Superior temporal gyrus (tissue), 1 donor: Measurements from ENCODE around the gene ANO7.

ENCODE experiments used
- DNase-seq: peaks from one replicate; pipeline ENCODE4 v3.0.0-alpha.2; 2016; ENCODE audit errors: extremely low spot score

The ANO7 gene

DNA sequence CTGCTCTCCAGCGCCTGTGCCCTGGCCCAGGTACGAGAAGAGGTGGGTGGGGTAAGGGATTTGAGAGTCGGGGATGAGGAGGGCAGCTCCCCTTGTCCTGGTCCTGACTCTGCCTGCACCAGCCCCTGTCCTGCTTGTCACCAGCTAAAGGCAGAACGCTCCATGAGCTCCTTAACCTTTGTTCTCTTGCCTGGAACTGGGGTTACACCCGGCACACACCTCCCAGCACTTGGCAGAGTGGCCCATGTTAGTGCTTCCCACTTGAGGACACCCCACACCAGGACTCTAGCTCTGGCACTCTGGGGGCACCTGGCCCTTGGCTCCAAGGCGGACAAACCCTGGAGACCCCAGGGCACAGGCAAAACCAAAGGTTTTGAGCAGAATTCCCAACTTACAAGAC, 19.2 kb downstream of the ANO7 start:
- no peak for DNase-seq

DNA sequence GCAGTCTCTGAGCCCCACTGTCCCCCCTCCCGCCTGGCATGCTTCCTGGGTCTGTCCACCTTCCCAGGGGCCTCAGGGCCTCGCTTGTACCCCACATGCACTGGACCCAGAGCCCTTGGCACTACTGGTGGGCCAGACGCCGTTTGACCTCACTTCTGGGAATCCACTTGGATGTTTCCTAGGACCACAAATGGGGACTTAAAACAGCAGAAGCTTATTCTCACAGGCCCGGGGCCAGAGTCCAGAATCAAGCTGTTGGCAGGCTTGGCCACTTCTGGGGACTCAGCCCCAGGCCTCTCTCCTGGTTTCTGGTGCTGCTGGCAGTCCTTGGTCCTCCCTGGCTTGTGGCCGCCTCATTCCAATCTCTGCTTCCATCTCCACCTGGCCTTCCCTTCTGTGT, 19.6 kb downstream of the ANO7 start:
- DNase-seq = peak; percentile 16

DNA sequence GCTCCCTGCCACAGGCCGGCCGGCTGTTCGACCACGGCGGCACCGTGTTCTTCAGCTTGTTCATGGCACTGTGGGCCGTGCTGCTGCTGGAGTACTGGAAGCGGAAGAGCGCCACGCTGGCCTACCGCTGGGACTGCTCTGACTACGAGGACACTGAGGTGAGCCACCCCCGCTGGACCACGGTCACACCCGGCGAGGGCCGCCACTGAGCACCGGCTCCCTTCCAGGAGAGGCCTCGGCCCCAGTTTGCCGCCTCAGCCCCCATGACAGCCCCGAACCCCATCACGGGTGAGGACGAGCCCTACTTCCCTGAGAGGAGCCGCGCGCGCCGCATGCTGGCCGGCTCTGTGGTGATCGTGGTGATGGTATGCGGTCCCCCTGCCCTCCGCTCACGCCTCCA, 20.8 kb downstream of the ANO7 start:
- no peak for DNase-seq

DNA sequence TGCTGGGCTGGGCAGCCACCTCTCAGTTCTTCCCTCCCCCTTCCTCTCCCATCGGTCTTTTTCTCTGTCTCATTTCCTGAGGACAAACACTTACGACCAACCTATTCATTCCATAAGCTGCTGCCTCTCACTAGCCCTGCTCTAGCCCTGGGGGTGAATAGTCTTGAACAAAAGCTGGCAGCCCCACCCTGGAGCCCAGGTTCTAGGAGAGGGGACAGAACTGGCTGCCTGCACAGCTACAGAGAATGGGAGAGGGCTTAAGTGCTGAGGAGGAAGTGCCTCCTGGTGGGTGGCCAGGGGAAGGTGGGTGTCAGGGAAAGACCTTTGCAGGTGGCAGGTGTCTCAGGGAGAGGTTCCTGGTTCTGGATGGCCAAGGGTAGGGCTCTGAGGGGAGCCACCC, 22.8 kb downstream of the ANO7 start:
- DNase-seq = no peak

DNA sequence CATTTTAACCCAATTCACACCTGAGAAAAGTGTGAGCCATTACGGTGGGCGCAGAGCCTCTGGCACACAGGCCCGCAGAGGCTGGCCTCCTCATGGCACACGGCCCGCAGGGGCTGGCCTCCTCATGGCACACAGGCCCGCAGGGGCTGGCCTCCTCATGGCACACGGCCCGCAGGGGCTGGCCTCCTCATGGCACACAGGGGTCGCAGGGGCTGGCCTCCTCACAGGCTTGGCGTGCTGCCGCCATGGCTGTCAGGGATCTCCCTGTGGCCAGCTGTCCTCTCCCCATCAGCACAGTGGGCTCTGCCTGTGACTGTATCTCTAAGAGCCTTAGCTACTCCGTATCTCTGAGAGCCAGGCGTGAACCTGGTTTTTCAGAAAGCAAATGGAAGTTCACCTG, 24.6 kb downstream of the ANO7 start:
- DNase-seq = no peak

DNA sequence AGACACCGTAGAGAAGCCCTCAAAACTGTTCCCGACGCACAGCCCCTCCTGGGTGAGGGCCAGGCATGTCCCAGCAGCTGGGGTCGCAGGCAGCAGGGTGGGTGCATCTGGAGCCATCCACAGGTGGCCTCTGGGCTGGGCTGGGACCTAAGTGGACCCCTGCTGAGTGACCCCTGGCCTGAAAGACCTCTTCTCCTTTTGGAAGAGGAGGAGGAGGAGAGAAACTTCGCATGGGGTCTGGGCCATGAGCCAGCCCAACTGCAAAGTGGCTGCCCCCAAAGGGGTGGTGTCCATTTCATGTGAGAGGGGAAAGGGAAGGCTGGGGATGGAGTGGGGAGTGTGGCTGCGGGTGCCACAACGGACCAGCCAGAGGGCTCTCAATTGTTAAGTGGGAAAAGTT, 25.1 kb downstream of the ANO7 start:
- no peak for DNase-seq

DNA sequence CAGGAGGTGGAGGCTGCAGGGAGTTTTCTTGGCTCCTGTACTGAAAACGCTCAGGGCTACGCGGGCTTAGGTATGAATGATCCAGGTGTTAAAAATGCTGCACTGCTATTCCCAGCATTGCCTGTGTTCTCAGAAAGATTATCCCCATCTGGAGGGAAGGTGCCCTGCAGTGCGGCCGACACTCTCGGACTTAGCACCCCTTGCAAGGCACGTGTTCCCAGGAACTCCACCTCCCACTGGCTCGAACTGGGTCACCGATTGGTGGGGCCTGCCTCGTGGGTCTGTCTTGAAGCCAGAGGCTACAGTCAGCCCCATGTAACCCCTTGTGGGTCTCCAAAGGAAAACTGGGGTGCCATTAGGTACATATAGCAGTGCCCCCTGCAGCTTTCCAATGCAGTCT, 25.7 kb downstream of the ANO7 start:
- no peak for DNase-seq

DNA sequence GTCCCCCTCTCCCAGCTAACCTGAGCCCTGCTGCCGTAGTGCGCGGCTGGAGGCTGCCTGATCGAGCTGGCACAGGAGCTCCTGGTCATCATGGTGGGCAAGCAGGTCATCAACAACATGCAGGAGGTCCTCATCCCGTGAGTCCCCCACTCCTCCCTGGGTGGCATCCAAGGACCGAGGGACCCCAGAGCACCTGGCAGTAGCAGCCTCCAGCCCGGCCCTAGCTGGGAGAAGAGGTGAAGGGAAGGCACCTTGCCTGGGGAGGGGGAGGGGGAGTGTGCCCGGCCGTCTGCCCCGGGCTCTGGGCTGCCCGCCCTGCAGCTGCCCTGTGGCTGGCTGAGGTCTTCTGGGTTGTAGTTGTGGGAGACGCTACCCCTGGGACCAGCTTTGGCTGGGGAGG, 26.3 kb downstream of the ANO7 start:
- no peak for DNase-seq

DNA sequence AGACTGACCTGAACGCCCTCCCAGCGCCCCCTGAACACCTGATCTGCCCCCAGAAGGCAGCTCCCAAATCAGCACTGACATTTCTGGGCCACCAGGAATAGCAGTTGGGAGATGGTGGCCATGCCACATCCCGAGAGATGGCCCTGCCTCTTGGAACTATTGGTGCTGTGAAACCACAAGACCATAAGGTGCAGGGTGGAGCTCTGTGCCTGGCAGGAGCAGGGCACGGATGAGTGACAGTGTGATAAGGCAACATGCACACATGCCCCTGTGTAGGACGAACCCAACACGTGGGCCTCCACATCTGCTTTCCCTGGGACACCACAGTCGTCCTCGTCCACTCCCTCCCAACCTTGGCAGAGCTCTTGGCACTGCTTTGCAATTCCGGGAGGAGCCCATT, 26.9 kb downstream of the ANO7 start:
- no peak for DNase-seq

DNA sequence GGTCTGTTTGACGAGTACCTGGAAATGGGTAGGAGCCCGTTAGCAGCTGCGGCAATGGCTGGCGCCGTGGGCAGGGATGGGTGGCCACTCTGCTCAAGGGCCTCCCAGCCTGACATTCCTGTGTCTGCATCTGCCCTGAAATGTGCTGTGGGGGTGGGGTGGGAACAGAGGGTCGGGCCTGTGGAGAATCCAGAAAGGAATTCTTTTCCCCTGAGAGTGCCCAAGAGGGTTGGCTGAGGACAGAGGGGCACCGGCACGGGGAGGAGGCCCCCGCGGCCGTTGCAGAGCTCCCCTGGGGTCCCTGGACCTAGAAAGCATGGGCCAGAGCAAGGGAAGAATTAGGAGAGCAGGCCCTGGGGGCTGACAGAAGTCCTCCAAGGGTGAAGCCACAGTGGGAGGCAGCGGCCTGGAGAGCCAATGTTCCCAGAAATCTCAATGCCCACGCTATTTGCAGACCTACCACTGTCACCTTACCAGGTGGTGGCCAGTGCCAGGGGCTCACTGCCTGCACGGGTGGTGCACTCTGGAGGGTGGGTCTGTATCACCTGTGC, 27.8 kb downstream of the ANO7 start:
- no peak for DNase-seq

DNA sequence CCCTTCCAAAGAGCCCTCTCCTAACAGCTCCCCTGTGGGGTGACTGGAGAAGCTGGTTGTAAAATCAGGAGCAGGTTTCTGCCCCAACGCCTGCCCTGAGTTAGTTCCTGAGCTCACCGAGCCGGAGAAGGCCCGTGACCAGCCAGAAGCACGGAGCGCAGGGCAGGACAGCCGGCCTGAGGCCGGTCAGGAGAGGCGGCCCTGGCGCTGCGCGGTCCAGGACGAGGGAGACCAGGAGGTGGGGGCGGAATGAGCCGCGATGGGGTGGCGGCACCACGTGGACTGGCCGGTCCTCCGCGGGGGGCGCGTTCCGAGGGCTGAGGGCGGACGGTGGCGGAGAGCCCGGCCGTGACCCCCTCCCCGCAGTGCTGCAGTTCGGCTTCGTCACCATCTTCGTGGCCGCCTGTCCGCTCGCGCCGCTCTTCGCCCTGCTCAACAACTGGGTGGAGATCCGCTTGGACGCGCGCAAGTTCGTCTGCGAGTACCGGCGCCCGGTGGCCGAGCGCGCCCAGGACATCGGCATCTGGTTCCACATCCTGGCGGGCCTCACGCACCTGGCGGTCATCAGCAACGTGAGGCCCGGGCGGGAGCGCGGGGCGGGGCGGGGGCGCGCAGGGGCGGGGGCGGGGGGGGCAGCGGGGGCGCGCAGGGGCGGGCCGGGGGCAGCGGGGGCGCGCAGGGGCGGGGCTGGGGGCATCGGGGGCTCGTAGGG, 29.0 kb downstream of the ANO7 start:
- DNase-seq = peak; percentile 56

DNA sequence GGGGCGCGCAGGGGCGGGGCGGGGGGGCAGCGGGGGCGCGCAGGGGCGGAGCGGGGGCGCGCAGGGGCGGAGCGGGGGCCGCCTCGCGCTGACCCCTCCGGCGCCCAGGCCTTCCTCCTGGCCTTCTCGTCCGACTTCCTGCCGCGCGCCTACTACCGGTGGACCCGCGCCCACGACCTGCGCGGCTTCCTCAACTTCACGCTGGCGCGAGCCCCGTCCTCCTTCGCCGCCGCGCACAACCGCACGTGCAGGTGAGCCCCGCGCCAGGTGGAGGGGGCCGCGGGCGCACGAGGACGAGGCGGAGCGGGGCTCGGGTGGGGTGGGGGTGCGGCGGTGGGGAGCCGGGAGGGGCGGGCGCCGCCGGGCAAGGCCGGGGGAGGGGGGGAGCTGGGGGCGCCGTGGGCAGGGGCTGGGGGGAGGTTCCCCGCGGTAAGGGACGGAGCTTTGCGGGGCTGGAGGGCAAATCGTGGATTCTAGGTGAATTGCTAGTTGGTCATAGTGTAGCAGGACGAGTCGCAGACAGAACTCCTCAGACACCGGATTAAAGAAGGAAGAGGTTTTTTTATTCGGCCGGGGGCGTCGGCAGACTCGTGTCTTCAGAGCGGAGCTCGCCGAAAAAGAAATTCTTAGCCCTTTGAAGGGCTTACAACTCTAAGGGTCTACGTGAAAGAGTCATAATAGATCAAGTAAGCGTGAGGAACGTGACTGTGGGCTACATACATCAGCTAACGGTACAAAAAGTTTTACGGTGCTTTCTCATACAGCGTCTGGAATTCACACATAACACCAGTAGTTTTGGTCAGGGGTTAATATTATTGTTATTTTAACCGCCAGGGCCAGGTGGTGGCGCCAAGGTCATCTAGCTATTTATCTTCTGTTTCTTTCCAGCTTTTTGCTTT, 29.9 kb downstream of the ANO7 start:
- peak; percentile 42 for DNase-seq

DNA sequence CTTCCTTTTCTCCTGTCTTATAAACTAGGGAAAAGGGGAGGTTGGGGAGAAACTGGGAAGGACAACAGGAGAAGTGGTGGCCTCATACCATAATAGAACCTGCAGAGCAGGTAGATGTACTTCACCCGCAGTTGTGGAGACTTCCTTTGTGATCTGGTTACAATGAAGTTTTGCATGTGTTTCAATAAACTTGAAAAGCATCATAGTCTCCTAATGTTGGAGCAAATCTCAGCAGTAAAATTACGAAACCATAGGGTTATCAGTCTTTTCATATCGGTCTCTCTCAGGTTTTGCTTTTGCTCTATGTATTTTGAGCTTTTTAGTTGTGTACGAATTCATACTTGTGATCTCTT, 30.5 kb downstream of the ANO7 start:
- no peak for DNase-seq

DNA sequence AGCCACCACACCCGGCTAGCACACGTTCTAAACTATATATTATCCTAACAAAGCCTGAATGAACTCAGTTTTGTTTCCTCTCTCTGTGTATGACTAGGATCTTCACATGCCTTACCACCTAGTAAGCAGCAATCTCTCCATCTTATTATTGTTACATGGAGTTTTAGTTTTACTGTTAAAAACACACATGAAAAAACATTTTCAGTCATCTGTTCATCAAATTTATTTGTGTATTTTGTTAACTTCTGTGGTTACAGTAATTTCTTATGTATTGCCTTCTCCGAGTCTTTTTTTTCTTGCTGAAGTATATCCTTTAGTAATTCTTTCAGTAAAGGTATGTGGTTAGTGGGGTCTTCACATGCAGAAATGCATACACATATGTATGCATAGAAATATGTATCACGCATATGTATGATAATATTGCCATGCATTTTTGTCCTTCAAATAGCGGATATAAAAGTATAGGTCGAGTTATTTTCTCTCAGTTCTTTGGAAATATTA, 31.4 kb downstream of the ANO7 start:
- no peak for DNase-seq

DNA sequence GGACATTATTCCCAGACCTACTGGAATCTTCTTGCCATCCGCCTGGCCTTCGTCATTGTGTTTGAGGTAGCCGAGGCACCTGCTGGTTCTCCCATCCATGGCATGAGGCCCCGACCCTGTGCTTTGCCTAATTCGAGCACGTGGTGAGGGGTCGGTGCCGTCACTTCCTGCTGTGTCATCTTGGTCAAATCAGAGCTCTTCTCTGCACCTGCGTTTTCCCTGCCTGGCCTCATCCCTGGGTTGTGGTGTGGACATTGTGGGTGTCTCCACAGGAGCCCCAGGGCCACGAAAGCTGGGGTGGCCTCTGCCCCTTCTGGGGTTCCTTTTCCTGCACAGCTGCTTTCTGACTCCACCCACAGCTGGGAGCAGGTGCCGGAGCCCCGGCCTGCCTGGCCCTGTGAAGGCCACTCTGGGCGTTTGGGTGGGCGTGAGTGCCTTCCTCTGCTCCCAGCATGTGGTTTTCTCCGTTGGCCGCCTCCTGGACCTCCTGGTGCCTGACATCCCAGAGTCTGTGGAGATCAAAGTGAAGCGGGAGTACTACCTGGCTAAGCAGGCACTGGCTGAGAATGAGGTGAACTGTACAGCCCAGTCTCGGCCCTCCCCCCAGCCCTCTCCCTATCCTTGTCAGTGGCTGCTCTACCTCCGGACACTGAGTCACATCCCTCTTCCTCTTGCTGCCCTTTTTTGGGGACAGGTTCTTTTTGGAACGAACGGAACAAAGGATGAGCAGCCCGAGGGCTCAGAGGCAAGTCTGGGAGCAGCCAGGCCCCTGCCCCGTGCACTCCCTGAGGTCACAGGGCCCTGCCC, 34.9 kb downstream of the ANO7 start:
- DNase-seq = no peak

DNA sequence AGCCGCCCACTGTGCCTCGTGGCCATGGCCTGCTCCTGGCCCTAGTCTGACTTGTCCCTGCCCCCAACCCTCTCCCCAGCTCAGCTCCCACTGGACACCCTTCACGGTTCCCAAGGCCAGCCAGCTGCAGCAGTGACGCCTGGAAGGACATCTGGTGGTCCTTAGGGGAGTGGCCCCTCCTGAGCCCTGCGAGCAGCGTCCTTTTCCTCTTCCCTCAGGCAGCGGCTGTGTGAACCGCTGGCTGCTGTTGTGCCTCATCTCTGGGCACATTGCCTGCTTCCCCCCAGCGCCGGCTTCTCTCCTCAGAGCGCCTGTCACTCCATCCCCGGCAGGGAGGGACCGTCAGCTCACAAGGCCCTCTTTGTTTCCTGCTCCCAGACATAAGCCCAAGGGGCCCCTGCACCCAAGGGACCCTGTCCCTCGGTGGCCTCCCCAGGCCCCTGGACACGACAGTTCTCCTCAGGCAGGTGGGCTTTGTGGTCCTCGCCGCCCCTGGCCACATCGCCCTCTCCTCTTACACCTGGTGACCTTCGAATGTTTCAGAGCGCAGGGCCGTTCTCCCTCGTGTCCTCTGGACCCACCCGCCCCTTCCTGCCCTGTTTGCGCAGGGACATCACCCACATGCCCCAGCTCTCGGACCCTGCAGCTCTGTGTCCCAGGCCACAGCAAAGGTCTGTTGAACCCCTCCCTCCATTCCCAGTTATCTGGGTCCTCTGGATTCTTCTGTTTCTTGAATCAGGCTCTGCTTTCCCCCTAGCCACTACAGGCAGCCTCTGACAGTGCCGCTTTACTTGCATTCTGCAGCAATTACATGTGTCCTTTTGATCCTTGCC, 35.8 kb downstream of the ANO7 start:
- DNase-seq = peak; percentile 93

DNA sequence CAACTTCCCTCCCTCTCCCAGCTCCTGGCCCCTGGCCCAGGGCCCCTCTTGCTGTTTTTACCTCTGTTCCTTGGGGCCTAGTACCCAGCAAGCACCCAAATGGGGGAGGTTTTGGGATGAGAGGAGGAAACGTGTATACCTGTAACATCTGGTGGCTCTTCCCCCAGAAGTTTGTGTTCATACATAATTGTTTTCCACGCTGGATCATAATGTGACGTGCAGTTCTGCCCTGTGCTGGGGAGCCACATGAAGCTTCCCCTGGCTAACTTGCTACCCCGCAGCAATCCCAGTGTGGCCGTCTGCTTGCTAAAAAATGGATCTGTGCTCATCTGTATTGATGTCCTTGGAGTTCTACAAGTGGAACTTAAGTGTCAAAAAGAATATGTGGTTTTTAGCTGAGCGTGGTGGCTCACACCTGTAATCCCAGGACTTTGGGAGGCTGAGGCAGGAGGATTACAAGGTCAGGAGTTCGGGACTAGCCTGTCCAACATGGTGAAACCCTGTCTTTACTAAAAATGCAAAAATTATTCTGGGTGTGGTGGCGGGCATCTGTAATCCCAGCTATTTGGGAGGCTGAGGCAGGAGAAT, 36.5 kb downstream of the ANO7 start:
- no peak for DNase-seq

DNA sequence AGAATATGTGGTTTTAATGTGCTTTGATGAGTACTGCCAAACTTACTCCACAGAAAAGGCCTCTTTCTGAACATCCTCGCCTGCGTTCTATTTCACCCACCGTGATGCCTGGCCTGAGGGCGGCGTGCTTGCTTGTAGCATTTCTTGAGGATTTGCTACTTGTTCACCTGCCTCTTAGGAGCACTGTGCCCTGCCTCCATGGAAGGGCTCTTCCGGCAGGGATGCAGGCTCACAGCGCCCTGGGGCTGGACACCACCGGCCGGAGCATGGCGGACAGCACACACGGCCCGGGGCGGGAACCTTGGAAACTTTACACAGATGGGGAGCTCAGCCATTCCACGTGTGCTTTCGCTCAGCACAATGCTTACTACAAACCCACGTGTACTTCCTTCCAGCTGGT, 37.1 kb downstream of the ANO7 start:
- DNase-seq = no peak

DNA sequence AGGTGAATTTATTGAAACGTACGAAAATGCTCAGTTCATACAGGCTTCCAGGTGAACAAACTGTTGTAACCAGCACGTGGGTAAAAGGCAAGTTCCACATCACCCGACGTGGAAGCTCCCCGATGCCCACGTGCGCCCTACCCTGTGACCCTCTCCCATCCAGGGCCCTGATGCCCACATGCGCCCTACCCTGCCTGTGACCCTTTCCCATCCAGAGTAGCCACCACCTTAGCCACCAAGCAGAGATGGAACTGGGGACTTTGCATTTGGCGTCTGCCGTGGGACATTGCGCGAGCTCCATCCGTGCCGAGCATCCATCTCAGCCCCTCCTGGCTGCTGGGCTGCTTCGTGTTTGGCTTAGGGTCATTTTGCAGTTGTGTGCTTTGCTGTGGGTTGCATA, 37.5 kb downstream of the ANO7 start:
- no peak for DNase-seq

DNA sequence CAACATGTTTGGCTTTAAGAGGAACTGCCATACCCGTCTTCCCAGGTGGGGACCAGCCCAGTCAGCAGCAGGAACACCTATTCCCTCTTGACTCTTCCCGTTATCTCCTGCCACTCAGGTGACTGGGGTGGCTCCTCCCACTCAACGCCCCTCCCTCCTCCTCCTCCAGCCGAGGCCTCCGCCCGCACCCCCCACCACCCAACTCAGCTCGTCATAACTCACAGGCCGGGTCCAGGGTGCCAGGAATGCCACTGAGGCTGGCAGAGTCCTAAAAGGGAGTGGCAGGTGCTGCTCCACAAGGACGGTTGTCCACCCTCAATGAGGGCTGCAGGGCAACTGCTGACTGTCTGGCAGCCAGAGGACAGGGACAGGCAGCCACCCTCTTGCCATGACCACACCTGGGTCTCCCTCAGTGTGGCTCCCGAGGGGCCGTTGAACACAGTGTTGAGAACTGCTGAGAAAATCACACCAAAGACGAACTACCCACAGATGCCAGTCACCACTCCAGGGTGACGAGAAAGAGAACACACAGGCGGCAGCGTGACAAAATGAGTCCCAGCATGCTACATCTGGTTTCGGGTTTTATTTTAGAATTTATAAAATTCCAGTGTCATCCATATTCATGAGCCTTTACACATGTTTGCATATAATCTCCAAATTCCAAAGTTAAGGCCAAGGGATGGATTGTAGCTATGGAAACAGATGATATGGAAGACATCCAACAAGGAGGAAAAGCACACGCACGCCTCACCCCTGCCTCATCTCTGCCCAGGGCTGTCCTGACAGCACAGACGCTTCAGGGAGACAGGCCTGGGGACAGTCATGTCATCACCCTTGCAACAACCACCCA, 38.5 kb downstream of the ANO7 start:
- DNase-seq = peak; percentile 52
